A549 treated with RU486 at 1 μM for 4 hours (cell line): ENCODE results near the gene RPL28. TPM values are rescaled to one million over a fixed set of nuclear protein-coding genes. Genes with fewer than 3 reads are reported as not detected.

ENCODE experiments used
- total RNA-seq: library from RNA; stranded (reverse); fragments of 200-300 nt; extraction: Qiagen RNA extraction; gene quantifications from 5 replicates; pipeline ENCODE4 v1.2.3, GENCODE V29; 2022; ENCODE audit warnings: low read depth

The RPL28 gene
- total RNA-seq = 2,587 to 3,378 TPM (median 2,939 TPM) in 5 replicates

DNA sequence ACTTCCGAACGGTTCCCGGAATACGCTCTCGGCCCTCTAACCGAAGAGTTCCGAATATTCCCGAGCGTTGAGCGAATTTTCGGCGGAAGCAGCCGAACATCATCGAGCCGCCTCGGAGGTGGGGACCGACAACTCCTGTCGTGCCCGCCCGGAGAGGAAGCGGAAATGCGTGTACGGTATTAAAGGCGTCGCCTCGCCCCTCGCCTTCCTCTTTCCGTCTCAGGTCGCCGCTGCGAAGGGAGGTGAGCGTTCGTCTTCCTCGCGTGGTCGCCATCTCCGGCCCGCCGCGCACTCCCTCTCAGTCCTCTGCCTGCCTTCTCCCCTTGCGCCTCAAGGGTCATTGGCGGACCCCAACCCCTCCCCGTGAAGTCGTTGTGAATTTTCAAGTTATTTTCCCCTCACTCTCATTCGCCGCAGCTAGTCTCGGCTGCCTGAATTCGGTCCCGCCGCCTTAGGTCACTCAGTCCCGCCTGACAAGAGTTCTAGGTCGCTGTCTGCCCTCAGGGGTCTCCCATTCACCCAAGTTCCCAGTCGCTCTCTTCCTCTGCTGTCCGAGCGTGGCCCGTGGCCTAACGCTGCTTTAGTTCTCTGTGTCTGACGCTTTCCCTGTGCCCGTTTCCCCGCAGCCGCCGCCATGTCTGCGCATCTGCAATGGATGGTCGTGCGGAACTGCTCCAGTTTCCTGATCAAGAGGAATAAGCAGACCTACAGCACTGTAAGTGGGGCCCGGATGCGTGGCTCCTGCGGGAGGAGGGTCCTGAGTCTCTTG is at the start of gene RPL28:
Gene RPL28 (plus strand): TSS at position 209 of the 769 bp plus-strand sequence. CDS start 426 bp downstream, at position 635.

DNA sequence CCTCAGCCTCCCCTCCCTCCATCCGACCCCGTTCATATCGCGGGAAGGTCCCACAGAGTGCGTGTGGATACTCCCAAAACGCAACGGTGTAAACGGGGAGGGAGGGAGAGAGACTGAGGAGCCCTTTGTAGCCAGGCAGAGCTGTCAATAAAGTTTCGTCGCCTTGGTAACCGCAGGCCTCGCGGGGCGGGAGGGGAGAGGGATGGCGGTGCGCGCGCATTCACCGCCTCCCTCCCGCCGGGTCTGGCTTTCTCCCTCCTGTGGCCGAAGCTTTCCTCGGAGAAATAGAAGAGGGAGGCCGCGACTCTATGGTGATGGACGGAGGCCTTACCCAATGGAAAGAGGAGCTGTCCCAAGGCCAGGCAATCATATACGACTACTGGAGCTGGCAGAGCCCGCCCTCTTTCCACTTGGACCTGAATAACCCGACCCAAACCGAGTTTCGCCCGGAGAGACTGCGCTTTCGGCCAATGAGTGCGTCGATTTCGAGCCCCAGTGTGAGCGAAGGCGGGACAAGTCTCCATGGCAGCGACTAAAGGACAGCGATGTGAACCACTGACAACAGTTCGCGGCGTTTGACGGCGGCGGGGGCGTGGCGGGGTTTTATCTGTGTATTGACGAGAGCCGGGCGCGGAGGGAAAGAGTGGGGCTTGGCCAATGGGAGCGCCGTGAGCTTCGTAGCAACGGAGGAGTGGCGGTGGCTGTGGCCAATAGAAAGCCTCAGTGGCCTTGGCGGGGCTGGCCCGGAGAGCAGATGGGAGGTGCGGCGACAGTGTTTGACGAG is 46.4 kb upstream of the RPL28 start, which contains the start of gene KMT5C:
Gene KMT5C (plus strand): TSS at position 772 of the 784 bp plus-strand sequence. CDS start 2,061 bp downstream, outside the sequence.

DNA sequence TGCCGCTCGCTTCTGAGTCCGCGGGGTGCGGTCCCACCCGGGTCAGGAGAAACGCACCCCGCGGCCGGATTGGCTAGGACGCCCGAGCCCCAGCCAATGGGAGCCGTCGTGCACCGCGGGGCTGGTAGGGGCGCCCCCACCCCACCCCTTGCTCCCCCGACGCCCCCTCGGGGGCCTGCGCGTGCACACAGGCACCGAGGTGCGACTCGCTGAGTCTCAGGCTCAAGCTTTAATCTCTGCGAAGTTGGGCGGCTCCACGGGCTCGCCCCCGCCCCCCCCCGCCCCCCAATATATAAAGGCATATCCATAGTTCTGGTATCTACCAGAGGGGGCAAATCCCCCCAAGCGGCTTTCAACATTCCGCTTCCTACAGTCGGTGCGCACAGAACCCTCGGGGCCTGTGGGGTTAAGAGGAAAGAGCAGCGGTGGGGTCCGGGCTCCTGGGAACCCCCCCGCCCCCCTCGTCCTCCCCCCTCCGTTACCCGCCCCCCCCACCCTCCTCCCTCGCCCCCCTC is 31.0 kb upstream of the RPL28 start, which contains the start of gene COX6B2:
Gene COX6B2 (minus strand): TSS at position 22 of the 515 bp plus-strand sequence. CDS start 198 bp downstream, outside the sequence.

DNA sequence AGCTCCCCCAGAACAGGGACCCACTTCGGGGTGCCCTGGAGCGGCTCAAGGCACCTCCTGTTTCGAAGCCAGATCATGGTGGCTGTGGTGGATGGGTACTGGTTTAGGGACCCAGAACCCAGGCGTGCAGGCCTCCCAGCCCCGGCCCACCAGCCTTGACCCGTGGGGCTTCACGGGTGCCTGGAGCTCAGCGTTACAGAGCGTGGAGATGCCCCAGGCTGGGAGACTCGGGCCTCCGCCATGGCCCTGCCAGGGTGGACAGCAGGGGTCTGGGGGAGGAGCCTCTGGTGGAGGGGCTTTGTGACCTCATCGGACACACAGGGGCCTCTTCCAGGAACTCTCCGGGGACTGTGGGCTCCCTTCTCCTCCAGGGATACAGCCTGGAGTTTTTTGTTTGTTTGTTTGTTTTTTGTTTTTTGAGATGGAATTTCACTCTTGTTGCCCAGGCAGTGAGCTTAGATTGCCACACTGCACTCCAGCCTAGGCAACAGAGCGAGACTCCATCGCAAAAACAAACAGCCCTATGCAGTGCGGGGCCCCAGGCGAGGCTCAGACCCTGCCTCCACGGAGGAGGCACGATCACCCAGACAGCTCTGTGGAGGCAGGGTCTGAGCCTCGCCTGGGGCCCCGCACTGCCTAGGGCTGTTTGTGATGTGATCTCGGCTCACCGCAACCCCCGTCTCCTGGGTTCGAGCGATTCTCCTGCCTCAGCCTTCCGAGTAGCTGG is 22.6 kb upstream of the RPL28 start, which contains the start of gene GARIN5B:
Gene GARIN5B (minus strand): TSS at position 271 of the 727 bp plus-strand sequence. CDS start 194 bp downstream, at position 77.

DNA sequence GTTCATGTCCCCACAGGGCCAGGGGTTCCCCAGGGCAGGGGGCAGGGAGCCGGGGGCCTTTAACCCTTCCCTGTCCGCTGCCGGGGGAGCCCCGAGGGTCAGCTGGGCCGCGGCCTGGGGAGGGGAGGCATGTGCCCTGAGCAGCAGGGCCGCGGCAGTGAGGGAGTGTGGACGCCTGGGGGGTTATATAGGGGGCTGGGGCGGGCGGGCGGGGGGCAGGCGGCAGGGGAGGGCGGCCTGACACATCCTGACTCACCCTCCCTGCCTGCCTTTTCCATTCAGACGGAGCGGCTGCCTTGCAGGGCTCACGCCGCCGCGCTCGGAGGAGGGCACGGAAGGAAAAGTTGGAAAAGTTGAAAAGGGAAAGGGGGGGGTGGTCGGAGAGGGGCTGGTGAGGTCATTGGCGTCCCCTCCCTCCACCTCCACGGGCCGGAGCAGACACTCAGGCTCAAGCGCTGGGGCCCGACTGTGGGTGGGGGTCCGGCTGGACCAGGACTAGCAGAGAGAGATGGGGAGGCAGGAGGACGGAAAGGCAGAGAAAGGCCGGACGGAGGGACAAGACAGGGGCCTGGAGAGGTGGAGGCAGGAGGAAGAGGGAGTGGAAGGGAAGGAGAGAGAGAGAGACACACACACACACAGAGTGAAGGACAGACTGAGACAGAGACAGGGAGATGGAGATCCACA is 15.3 kb upstream of the RPL28 start, which contains the start of gene IL11:
Gene IL11 (minus strand): TSS at position 159 of the 684 bp plus-strand sequence. CDS start 153 bp downstream, at position 6.

DNA sequence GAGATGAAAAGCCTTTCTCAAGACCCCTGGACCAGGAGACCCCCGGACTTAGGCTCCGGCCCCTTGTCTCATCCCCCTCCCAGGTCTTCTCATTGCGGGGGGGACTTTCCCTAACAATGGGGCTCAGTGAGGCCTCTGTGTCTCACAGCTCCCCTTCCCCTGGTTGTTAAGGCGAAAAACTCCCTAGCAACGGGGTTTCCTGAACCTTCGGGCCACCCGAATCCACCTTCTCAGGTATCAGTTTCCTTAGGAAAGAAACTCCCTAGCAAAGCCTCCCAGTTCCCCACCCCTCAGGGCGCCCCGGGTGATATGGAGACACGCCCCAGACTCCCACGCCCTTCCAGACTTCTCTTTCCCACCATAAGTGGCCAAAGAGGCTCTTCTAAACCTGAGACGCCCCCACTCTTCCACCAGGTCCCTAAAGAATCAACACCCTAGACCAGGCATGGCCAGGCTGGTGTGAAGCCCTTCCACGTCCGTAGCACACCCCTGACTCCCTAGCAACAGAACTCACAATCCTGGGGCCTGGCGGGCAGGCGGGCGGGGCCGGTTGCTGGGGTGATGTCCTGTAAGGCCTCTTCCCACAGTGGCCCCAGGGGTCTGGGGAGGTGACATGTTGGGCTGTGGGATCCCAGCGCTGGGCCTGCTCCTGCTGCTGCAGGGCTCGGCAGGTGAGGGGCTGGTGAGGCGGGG is 9.3 kb upstream of the RPL28 start, which contains the start of gene TMEM190:
Gene TMEM190 (plus strand): TSS at position 586 of the 693 bp plus-strand sequence. CDS start 28 bp downstream, at position 614.

DNA sequence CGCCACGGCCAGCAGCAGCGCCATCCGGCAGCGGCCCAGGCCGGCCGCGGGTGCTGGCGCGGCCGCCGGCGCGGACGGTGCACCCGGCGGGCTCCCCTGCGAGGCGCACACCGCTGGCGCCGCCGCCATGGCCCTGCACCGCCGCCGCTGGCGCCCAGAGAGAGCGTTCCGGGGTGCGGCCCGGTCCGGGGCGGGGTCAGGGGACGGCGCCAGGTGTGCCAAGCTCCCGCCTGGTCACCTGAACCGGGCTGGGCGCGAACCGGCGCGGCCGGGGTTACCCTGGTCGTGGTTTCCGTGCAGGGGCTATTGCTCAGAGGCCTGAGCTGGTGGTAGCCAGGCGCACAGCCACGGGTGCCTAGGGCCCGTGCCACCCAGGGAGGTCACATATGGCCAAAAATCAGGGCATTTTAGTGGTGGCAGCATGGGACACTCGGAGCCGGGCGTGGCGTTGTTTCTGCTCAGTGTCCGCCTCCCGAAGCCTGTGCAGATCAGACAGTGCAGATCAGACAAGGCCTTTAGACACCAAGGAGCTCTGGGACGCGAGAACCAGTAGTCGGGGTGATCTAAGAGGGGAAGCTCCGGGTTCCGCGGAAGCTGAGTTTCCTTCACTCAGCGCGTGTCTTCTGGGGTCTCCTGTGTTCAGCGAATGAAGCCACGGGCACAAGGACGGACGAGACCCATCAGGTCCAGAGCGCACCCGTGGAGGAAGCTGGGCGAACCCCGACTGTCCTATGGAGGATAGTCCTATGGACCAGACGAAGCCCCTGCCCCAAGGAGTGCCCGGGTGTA is 1.4 kb upstream of the RPL28 start, which contains the start of gene TMEM238:
Gene TMEM238 (minus strand): TSS at position 162 of the 789 bp plus-strand sequence. CDS start 33 bp downstream, at position 129.

DNA sequence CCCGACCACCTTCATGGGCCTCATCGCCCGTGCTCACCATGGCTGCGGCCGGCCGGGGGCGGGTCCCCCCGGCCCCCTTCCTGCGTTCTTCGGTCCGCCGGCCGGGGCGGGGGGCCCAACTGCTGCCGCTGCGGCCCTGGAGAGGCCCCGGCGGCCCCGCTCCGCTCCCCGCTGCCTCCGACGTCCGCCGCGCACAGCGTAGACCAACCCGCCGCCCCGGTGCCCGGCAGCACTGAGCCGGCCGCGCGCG is 21.7 kb downstream of the RPL28 start, which contains the start of gene UBE2S:
Gene UBE2S (minus strand): TSS at position 239 of the 250 bp plus-strand sequence. CDS start 199 bp downstream, at position 40.

DNA sequence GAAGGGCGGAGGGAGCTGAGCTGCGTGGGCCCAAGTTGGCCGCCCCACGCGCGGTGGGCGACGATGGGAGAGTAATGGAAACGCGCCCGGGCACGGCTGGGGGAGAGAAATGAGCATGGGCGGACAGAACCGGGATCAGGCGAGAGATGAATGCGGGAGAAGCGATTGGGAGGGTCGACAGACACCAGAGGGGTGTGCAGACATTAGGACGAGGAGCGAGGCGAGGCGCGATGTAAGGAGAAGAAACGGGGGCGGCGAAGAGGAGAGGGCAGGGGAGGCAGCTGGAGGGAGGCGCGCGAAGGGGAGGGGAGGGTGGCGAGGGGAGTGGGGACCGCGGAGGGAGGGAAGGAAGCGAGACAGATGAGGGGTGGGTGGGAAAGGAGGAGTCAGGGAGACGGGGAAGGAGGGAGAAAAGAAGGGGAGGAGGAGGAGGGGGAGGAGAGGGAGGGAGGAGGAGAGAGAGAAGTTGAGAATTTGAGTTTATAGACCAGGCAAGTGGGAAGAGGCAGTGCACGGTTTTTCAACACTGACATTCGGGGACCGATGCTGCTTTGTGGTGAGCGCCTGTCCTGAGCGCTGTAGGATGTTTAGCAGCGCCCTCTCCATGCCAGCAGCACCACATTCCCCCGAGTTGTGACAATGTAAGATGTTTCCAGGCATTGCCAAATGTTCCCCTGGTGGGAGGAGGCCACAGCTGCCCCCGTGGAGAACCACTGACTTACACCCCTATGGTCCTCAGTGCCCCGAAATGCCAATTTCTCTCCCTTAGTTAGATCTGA is 57.5 kb downstream of the RPL28 start, which contains the start of gene SHISA7:
Gene SHISA7 (minus strand): TSS at position 256 of the 779 bp plus-strand sequence. CDS start 437 bp downstream, outside the sequence.

Other genes with a start within 250 kb of the RPL28 start
- gene TNNT1, start 236.7 kb upstream of the RPL28 start, total RNA-seq = 116 to 151 TPM (median 125 TPM) in 5 replicates
- gene TNNI3, start 228.2 kb upstream of the RPL28 start, total RNA-seq = 6.5 to 8.7 TPM (median 7.6 TPM) in 5 replicates
- gene DNAAF3, start 219.3 kb upstream of the RPL28 start, total RNA-seq = 5.2 to 8.6 TPM (median 7.0 TPM) in 5 replicates
- gene SYT5, start 205.6 kb upstream of the RPL28 start, total RNA-seq = 3.3 to 7.7 TPM (median 4.1 TPM) in 5 replicates
- 3.7 to 5.2 TPM (median 4.3 TPM) in 5 replicates for gene PTPRH, start 176.4 kb upstream of the RPL28 start, total RNA-seq
- 3.3 to 5.6 TPM (median 5.2 TPM) in 5 replicates for gene TMEM86B, start 157.2 kb upstream of the RPL28 start, total RNA-seq
- gene PPP6R1, start 126.9 kb upstream of the RPL28 start, total RNA-seq = 90.1 to 134 TPM (median 119 TPM) in 5 replicates
- gene HSPBP1, start 105.8 kb upstream of the RPL28 start, total RNA-seq = 119 to 147 TPM (median 136 TPM) in 5 replicates
- 2.8 to 5.2 TPM (median 3.7 TPM) in 5 replicates for gene BRSK1, start 101.9 kb upstream of the RPL28 start, total RNA-seq
- 0.13 TPM in 1 of 5 replicates, not detected in the others for gene TMEM150B, start 60.6 kb upstream of the RPL28 start, total RNA-seq
- gene KMT5C, start 46.1 kb upstream of the RPL28 start, total RNA-seq = 5.2 to 10.5 TPM (median 8.2 TPM) in 5 replicates
- 0.50 to 4.3 TPM (median 1.4 TPM) in 5 replicates for gene COX6B2, start 31.2 kb upstream of the RPL28 start, total RNA-seq
- gene GARIN5B, start 22.7 kb upstream of the RPL28 start, total RNA-seq = 0.06 to 0.19 TPM (median 0.14 TPM) in 4 of 5 replicates, not detected in the other
- gene IL11, start 15.5 kb upstream of the RPL28 start, total RNA-seq = 37.5 to 64.5 TPM (median 50.0 TPM) in 5 replicates
- gene TMEM190, start 9.1 kb upstream of the RPL28 start, total RNA-seq = 0.85 to 2.5 TPM (median 1.5 TPM) in 5 replicates
- gene TMEM238, start 1.6 kb upstream of the RPL28 start, total RNA-seq = 3.2 to 11.8 TPM (median 11.4 TPM) in 5 replicates
- 361 to 580 TPM (median 509 TPM) in 5 replicates for gene UBE2S, start 21.9 kb downstream of the RPL28 start, total RNA-seq
- gene SHISA7, start 57.4 kb downstream of the RPL28 start, total RNA-seq = 0.02 TPM in 1 of 5 replicates, not detected in the others
- 54.3 to 66.1 TPM (median 59.7 TPM) in 5 replicates for gene ISOC2, start 75.7 kb downstream of the RPL28 start, total RNA-seq
- not detected in 5 replicates for gene C19orf85, start 78.8 kb downstream of the RPL28 start, total RNA-seq
- 4.1 to 8.9 TPM (median 8.1 TPM) in 5 replicates for gene ZNF628, start 90.7 kb downstream of the RPL28 start, total RNA-seq
- gene NAT14, start 99.3 kb downstream of the RPL28 start, total RNA-seq = 35.9 to 69.5 TPM (median 57.9 TPM) in 5 replicates
- 0.54 to 1.2 TPM (median 0.95 TPM) in 5 replicates for gene SSC5D, start 102.5 kb downstream of the RPL28 start, total RNA-seq
- gene SBK2, start 151.2 kb downstream of the RPL28 start, total RNA-seq = 1.4 to 2.7 TPM (median 2.3 TPM) in 5 replicates
- 1.4 to 2.0 TPM (median 1.7 TPM) in 5 replicates for gene SBK3, start 159.6 kb downstream of the RPL28 start, total RNA-seq
- gene ZNF579, start 194.9 kb downstream of the RPL28 start, total RNA-seq = 17.5 to 33.5 TPM (median 31.6 TPM) in 5 replicates
- 22.4 to 26.6 TPM (median 25.4 TPM) in 5 replicates for gene FIZ1, start 213.6 kb downstream of the RPL28 start, total RNA-seq
- gene ZNF524, start 214.4 kb downstream of the RPL28 start, total RNA-seq = 12.9 to 20.5 TPM (median 17.4 TPM) in 5 replicates
- gene ZNF865, start 219.7 kb downstream of the RPL28 start, total RNA-seq = 7.3 to 16.1 TPM (median 12.2 TPM) in 5 replicates
- 4.6 to 6.7 TPM (median 6.5 TPM) in 5 replicates for gene ZNF784, start 238.6 kb downstream of the RPL28 start, total RNA-seq